Activated naive CD8-positive, alpha-beta T cell treated with anti-CD3 and anti-CD28 coated beads, Interleukin-2, amount 50 U/mL, for 24 hours (primary cell): ENCODE data around the gene ALPP.
"Not testable (repeated sequence)": the region's sequence is repeated elsewhere in the genome, so short reads cannot be mapped to it uniquely, and the experiment has no call there.

Experiments used
- ATAC-seq: fragments of 150-1000 bp; cut with Tn5 transposase; one replicate; pipeline ENCODE4 v1.10.0; 2021
- DNase-seq: peaks from one replicate; pipeline ENCODE4 v3.0.0; 2021
- H3K27ac Mint-ChIP-seq: one replicate; pipeline ENCODE4 v1.8.0; 2021; ENCODE audit warnings: mild to moderate bottlenecking, mixed read lengths
- H3K27me3 Mint-ChIP-seq: one replicate; pipeline ENCODE4 v1.8.0; 2021; ENCODE audit warnings: mixed read lengths
- H3K36me3 Mint-ChIP-seq: one replicate; pipeline ENCODE4 v1.8.0; 2021; ENCODE audit warnings: low read depth, mixed read lengths
- H3K4me1 Mint-ChIP-seq: one replicate; pipeline ENCODE4 v1.8.0; 2021; ENCODE audit warnings: mixed read lengths
- H3K4me3 Mint-ChIP-seq: one replicate; pipeline ENCODE4 v1.8.0; 2021; ENCODE audit warnings: mild to moderate bottlenecking, moderate library complexity, mixed read lengths
- H3K9me3 Mint-ChIP-seq: one replicate; pipeline ENCODE4 v1.8.0; 2021; ENCODE audit warnings: mixed read lengths

ALPP gene

GRCh38 chr2:232349946-232350635, 28.5 kb upstream of the ALPP start:
- H3K4me1 Mint-ChIP-seq: no peaks in the 10 kb centered on the region
- DNase-seq (no peak), ATAC-seq (no peak)
- H3K36me3 Mint-ChIP-seq: no peaks in the 10 kb centered on the region
- no peaks in the 10 kb centered on the region for H3K9me3 Mint-ChIP-seq
- no peak overlapping the region for H3K27ac Mint-ChIP-seq
- peaks cover 24% of the 10 kb centered on the region for H3K27me3 Mint-ChIP-seq
- H3K4me3 Mint-ChIP-seq: no peak overlapping the region

GRCh38 chr2:232350804-232351685, 27.5 kb upstream of the ALPP start:
- H3K36me3 Mint-ChIP-seq: no peaks in the 10 kb centered on the region
- DNase-seq: no peak
- ATAC-seq: no peak
- no peak overlapping the region for H3K4me3 Mint-ChIP-seq
- H3K27ac Mint-ChIP-seq: no peak overlapping the region
- no peaks in the 10 kb centered on the region for H3K9me3 Mint-ChIP-seq
- H3K4me1 Mint-ChIP-seq: no peaks in the 10 kb centered on the region
- H3K27me3 Mint-ChIP-seq: peaks cover 25% of the 10 kb centered on the region

GRCh38 chr2:232351686-232352510, 26.7 kb upstream of the ALPP start:
- no peak for DNase-seq
- H3K4me1 Mint-ChIP-seq: no peaks in the 10 kb centered on the region
- no peak overlapping the region for H3K4me3 Mint-ChIP-seq
- no peak overlapping the region for H3K27ac Mint-ChIP-seq
- no peaks in the 10 kb centered on the region for H3K9me3 Mint-ChIP-seq
- ATAC-seq: no peak
- peaks cover 23% of the 10 kb centered on the region for H3K27me3 Mint-ChIP-seq
- no peaks in the 10 kb centered on the region for H3K36me3 Mint-ChIP-seq

GRCh38 chr2:232352511-232353091, 25.9 kb upstream of the ALPP start:
- no peak for ATAC-seq
- Mint-ChIP-seq H3K27ac (no peak overlapping the region), H3K36me3 (no peaks in the 10 kb centered on the region), H3K9me3 (no peaks in the 10 kb centered on the region), H3K4me1 (no peaks in the 10 kb centered on the region), H3K4me3 (no peak overlapping the region), H3K27me3 (peaks cover 23% of the 10 kb centered on the region)
- no peak for DNase-seq

GRCh38 chr2:232353096-232353495, 25.5 kb upstream of the ALPP start:
- DNase-seq (no peak), ATAC-seq (no peak)
- Mint-ChIP-seq H3K4me1 (no peaks in the 10 kb centered on the region), H3K27me3 (peaks cover 23% of the 10 kb centered on the region), H3K36me3 (no peaks in the 10 kb centered on the region), H3K4me3 (no peak overlapping the region), H3K9me3 (no peaks in the 10 kb centered on the region), H3K27ac (no peak overlapping the region)

- Mint-ChIP-seq H3K4me3 (no peak overlapping the region), H3K36me3 (no peaks in the 10 kb centered on the region), H3K4me1 (no peaks in the 10 kb centered on the region), H3K27me3 (peaks cover 21% of the 10 kb centered on the region), H3K27ac (no peak overlapping the region), H3K9me3 (no peaks in the 10 kb centered on the region)
- DNase-seq (no peak), ATAC-seq (no peak)
Observed at GRCh38 chr2:232353660-232354059, 24.9 kb upstream of the ALPP start.

- no peaks in the 10 kb centered on the region for H3K9me3 Mint-ChIP-seq
- ATAC-seq: no peak
Observed at GRCh38 chr2:232354069-232354468, 24.5 kb upstream of the ALPP start.

GRCh38 chr2:232361646-232362045, 16.9 kb upstream of the ALPP start:
- no peaks in the 10 kb centered on the region for H3K36me3 Mint-ChIP-seq
- no peaks in the 10 kb centered on the region for H3K27me3 Mint-ChIP-seq
- DNase-seq: no peak
- H3K4me1 Mint-ChIP-seq: peaks cover 22% of the 10 kb centered on the region
- no peak for ATAC-seq
- no peaks in the 10 kb centered on the region for H3K9me3 Mint-ChIP-seq
- no peak overlapping the region for H3K27ac Mint-ChIP-seq
- no peak overlapping the region for H3K4me3 Mint-ChIP-seq

More at GRCh38 chr2:232354069-232354468, 24.5 kb upstream of the ALPP start:
- no peak for DNase-seq
- Mint-ChIP-seq H3K4me1 (no peaks in the 10 kb centered on the region), H3K27ac (no peak overlapping the region), H3K27me3 (peaks cover 21% of the 10 kb centered on the region), H3K4me3 (no peak overlapping the region), H3K36me3 (no peaks in the 10 kb centered on the region)

- no peaks in the 10 kb centered on the region for H3K9me3 Mint-ChIP-seq
- no peak overlapping the region for H3K27ac Mint-ChIP-seq
- DNase-seq (no peak), ATAC-seq (no peak)
- H3K4me1 Mint-ChIP-seq: peaks cover 22% of the 10 kb centered on the region
- H3K27me3 Mint-ChIP-seq: no peaks in the 10 kb centered on the region
- no peak overlapping the region for H3K4me3 Mint-ChIP-seq
- H3K36me3 Mint-ChIP-seq: no peaks in the 10 kb centered on the region
Observed at GRCh38 chr2:232362174-232362900, 16.2 kb upstream of the ALPP start.

- H3K27me3 Mint-ChIP-seq, H3K9me3 Mint-ChIP-seq, H3K36me3 Mint-ChIP-seq, DNase-seq, ATAC-seq: not testable (repeated sequence)
- Mint-ChIP-seq H3K4me1 (peaks cover 22% of the 10 kb centered on the region), H3K27ac (peak overlapping the region; percentile 52), H3K4me3 (peak overlapping the region; percentile 68)
Observed at GRCh38 chr2:232363064-232363783, 15.3 kb upstream of the ALPP start.

GRCh38 chr2:232363784-232364615, 14.6 kb upstream of the ALPP start:
- peaks cover 22% of the 10 kb centered on the region for H3K4me1 Mint-ChIP-seq
- DNase-seq (no peak), ATAC-seq (peak; percentile 40)
- H3K36me3 Mint-ChIP-seq: no peaks in the 10 kb centered on the region
- peak overlapping the region; percentile 68 for H3K4me3 Mint-ChIP-seq
- H3K27ac Mint-ChIP-seq: peak overlapping the region; percentile 52
- H3K9me3 Mint-ChIP-seq: no peaks in the 10 kb centered on the region
- no peaks in the 10 kb centered on the region for H3K27me3 Mint-ChIP-seq

GRCh38 chr2:232364806-232365594, 13.6 kb upstream of the ALPP start:
- H3K36me3 Mint-ChIP-seq, H3K4me3 Mint-ChIP-seq, H3K27me3 Mint-ChIP-seq, H3K9me3 Mint-ChIP-seq, DNase-seq, ATAC-seq, H3K27ac Mint-ChIP-seq: not testable (repeated sequence)
- peaks cover 22% of the 10 kb centered on the region for H3K4me1 Mint-ChIP-seq
